ENCODE data around the gene NKD1.
A peak's percentile ranks its signal among the peaks of the same experiment; 100 is the strongest.

Gene NKD1

DNA sequence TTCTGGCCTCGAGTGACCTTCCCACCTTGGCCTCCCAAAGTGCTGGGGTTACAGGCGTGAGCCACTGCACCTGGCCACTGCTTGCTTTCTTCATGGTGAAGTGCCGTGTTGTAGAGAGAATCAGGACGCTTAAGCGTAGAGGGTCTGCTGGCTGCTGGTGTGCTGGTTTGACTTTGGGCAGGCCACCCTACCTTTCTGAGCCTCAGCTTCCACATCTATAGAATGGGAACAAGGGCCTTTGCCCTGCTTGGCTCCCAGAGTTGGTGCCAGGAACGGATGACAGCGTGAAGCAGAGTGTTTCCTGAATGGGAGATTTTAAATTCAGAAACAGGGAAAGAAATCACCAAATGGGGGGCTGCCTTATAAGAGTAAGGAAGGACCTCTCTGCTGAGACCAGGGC is 60.9 kb downstream of the NKD1 start:
- Histone ChIP-seq H3K27ac (replicated peaks; ENCODE audit: low read length) (no peak overlapping the region), H2BK12ac (ENCODE audit: low read length) (no peak overlapping the region), H3K18ac (ENCODE audit: low read length) (no peak overlapping the region), H3K4me3 (ENCODE audit: low read length in 2 of 2) (no peak overlapping the region), H2AK5ac (ENCODE audit: low read depth, low read length) (peak overlapping the region; percentile 9), H3K14ac (ENCODE audit: low read length) (no peak overlapping the region), H3K23ac (ENCODE audit: low read depth, low read length, poor library complexity) (no peak overlapping the region), H3K27me3 (ENCODE audit: control insufficient read depth in 3 of 3, insufficient read depth in 3 of 3, low read depth in 1 of 3, low read length in 3 of 3) (no peaks in the 10 kb centered on the region), H3K4ac (ENCODE audit: low read length) (no peak overlapping the region), H3K79me1 (ENCODE audit: low read depth, low read length) (no peaks in the 10 kb centered on the region), H3K4me1 (ENCODE audit: control insufficient read depth in 2 of 2, insufficient read depth in 1 of 2, low read depth in 1 of 2, low read length in 2 of 2) (peaks cover 0 to 20% of the 10 kb centered on the region in 2 donors), H3K9ac (ENCODE audit: low read depth, low read length, poor library complexity) (no peak overlapping the region), H2BK15ac (ENCODE audit: low read length) (no peak overlapping the region), H4K8ac (ENCODE audit: low read depth, low read length) (no peak overlapping the region), H2BK120ac (ENCODE audit: low read depth, low read length) (no peak overlapping the region), H4K91ac (ENCODE audit: low read depth, low read length, poor library complexity) (no peak overlapping the region), H2AFZ (ENCODE audit: low read length) (no peak overlapping the region), H3K36me3 (replicated peaks in 1 of 2; ENCODE audit: control insufficient read depth in 2 of 2, insufficient read depth in 2 of 2, low read length in 2 of 2) (no peaks in the 10 kb centered on the region), H2BK5ac (ENCODE audit: low read length) (no peak overlapping the region), H3K4me2 (ENCODE audit: insufficient read depth, low read length, poor library complexity, severe bottlenecking) (no peak overlapping the region), H3K9me3 (replicated peaks in 1 of 2; ENCODE audit: control insufficient read depth in 2 of 2, insufficient read depth in 1 of 2, low read depth in 1 of 2, low read length in 2 of 2) (no peaks in the 10 kb centered on the region)
- no CpG with 5 or more reads among the region's 7 CpGs for WGBS, 2 donors (ENCODE audit: extremely low coverage in 2 of 2, insufficient read length in 2 of 2, insufficient replicate concordance in 1 of 2)
- no peak for DNase-seq (ENCODE audit: low spot score)

DNA sequence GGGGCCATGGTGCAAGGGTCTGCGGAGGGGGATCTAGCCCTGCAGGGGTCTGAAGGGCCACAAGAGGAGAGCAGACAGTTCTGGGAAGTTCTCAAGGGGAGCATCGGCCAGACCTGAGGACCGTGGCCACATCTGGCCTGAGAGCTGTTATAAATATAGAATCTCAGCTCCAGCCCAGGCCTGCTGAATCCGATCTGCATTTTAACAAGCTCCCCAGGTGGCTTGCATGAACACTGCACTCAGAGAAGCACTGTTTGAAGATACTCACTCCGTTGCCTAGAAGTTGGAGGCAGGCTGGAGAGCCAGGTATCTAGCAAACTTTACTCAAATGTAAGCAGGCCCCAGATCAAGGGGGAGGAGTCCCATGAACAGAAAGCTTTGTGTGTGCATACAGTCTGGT is 61.3 kb downstream of the NKD1 start:
- Histone ChIP-seq H3K36me3 (replicated peaks in 1 of 2; ENCODE audit: control insufficient read depth in 2 of 2, insufficient read depth in 2 of 2, low read length in 2 of 2) (no peaks in the 10 kb centered on the region), H3K4me1 (ENCODE audit: control insufficient read depth in 2 of 2, insufficient read depth in 1 of 2, low read depth in 1 of 2, low read length in 2 of 2) (peaks cover 0 to 20% of the 10 kb centered on the region in 2 donors), H2BK120ac (ENCODE audit: low read depth, low read length) (no peak overlapping the region), H3K27me3 (ENCODE audit: control insufficient read depth in 3 of 3, insufficient read depth in 3 of 3, low read depth in 1 of 3, low read length in 3 of 3) (no peaks in the 10 kb centered on the region), H2BK5ac (ENCODE audit: low read length) (no peak overlapping the region), H2AFZ (ENCODE audit: low read length) (no peak overlapping the region), H3K18ac (ENCODE audit: low read length) (no peak overlapping the region), H2BK12ac (ENCODE audit: low read length) (no peak overlapping the region), H3K79me1 (ENCODE audit: low read depth, low read length) (no peaks in the 10 kb centered on the region), H3K4me3 (ENCODE audit: low read length in 2 of 2) (no peak overlapping the region), H3K4ac (ENCODE audit: low read length) (no peak overlapping the region), H2BK15ac (ENCODE audit: low read length) (no peak overlapping the region), H3K14ac (ENCODE audit: low read length) (no peak overlapping the region), H2AK5ac (ENCODE audit: low read depth, low read length) (no peak overlapping the region), H3K9ac (ENCODE audit: low read depth, low read length, poor library complexity) (no peak overlapping the region), H3K23ac (ENCODE audit: low read depth, low read length, poor library complexity) (no peak overlapping the region), H3K9me3 (replicated peaks in 1 of 2; ENCODE audit: control insufficient read depth in 2 of 2, insufficient read depth in 1 of 2, low read depth in 1 of 2, low read length in 2 of 2) (no peaks in the 10 kb centered on the region), H3K4me2 (ENCODE audit: insufficient read depth, low read length, poor library complexity, severe bottlenecking) (no peak overlapping the region), H4K8ac (ENCODE audit: low read depth, low read length) (no peak overlapping the region), H4K91ac (ENCODE audit: low read depth, low read length, poor library complexity) (no peak overlapping the region), H3K27ac (replicated peaks; ENCODE audit: low read length) (no peak overlapping the region)
- no peak for DNase-seq (ENCODE audit: low spot score)
- no CpG with 5 or more reads among the region's 5 CpGs for WGBS, 2 donors (ENCODE audit: extremely low coverage in 2 of 2, insufficient read length in 2 of 2, insufficient replicate concordance in 1 of 2)

DNA sequence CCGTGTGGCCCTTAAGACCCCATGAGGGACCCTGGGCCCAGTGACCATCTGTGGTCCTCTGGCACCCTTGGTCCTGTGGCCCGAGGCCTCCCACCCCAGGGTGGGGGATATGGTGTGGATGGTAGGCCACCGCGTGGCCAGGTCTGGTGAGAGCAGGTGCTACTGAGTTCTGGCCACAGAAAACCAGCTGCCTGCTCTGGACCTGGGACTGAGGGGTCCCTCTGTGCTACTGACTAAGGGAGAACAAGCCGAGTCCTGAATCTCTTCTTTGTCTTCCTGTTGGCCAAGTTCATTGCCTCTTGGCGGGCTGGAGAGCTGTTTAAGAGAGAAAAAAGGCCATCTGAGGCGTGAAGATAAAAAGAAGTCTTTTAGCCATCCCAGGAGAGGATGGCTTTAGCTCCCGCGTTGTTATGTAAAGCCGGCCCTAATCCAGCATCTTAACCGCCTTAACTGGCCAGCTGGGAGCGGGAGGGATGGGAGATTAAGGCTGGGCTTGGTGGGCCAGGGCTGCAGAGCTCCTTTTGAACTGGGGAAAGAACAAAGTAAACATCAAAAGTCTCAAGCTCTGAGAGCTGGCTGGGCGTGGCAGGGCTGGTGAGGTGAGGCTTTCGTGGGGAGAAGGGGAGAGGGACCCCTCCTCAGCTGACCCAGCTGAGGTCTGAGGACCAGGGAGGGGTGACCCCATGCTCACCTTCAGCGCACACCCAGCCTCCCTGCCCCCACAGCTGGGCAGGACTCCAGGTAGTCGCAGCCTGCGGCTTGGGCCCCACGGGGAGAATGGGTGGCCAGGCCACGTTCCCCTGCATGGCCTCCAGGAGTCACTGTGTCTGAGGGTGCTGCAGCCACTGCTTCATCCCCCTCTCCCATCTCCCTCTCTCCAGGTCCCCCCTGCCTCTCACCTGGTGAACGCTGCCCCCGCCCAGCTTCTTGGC is 62.4 kb downstream of the NKD1 start:
- Histone ChIP-seq H2BK5ac (ENCODE audit: low read length) (peak overlapping the region; percentile 20), H4K91ac (ENCODE audit: low read depth, low read length, poor library complexity) (no peak overlapping the region), H3K4me3 (ENCODE audit: low read length in 2 of 2) (no peak overlapping the region), H3K9ac (ENCODE audit: low read depth, low read length, poor library complexity) (no peak overlapping the region), H2BK120ac (ENCODE audit: low read depth, low read length) (no peak overlapping the region), H2AK5ac (ENCODE audit: low read depth, low read length) (no peak overlapping the region), H2BK12ac (ENCODE audit: low read length) (peak overlapping the region; percentile 44), H3K18ac (ENCODE audit: low read length) (peak overlapping the region; percentile 77), H3K4me2 (ENCODE audit: insufficient read depth, low read length, poor library complexity, severe bottlenecking) (no peak overlapping the region), H3K36me3 (replicated peaks in 1 of 2; ENCODE audit: control insufficient read depth in 2 of 2, insufficient read depth in 2 of 2, low read length in 2 of 2) (no peaks in the 10 kb centered on the region), H2BK15ac (ENCODE audit: low read length) (no peak overlapping the region), H3K9me3 (replicated peaks in 1 of 2; ENCODE audit: control insufficient read depth in 2 of 2, insufficient read depth in 1 of 2, low read depth in 1 of 2, low read length in 2 of 2) (no peaks in the 10 kb centered on the region), H3K27ac (replicated peaks; ENCODE audit: low read length) (no peak overlapping the region), H3K4me1 (ENCODE audit: control insufficient read depth in 2 of 2, insufficient read depth in 1 of 2, low read depth in 1 of 2, low read length in 2 of 2) (peaks cover 0 to 20% of the 10 kb centered on the region in 2 donors), H3K79me1 (ENCODE audit: low read depth, low read length) (no peaks in the 10 kb centered on the region), H3K14ac (ENCODE audit: low read length) (peak overlapping the region; percentile 42), H2AFZ (ENCODE audit: low read length) (no peak overlapping the region), H3K27me3 (ENCODE audit: control insufficient read depth in 3 of 3, insufficient read depth in 3 of 3, low read depth in 1 of 3, low read length in 3 of 3) (no peaks in the 10 kb centered on the region), H3K23ac (ENCODE audit: low read depth, low read length, poor library complexity) (no peak overlapping the region), H4K8ac (ENCODE audit: low read depth, low read length) (no peak overlapping the region), H3K4ac (ENCODE audit: low read length) (no peak overlapping the region)
- DNase-seq (ENCODE audit: low spot score) = peak; percentile 35
- WGBS, 2 donors (ENCODE audit: extremely low coverage in 2 of 2, insufficient read length in 2 of 2, insufficient replicate concordance in 1 of 2) = no CpG with 5 or more reads among the region's 21 CpGs

DNA sequence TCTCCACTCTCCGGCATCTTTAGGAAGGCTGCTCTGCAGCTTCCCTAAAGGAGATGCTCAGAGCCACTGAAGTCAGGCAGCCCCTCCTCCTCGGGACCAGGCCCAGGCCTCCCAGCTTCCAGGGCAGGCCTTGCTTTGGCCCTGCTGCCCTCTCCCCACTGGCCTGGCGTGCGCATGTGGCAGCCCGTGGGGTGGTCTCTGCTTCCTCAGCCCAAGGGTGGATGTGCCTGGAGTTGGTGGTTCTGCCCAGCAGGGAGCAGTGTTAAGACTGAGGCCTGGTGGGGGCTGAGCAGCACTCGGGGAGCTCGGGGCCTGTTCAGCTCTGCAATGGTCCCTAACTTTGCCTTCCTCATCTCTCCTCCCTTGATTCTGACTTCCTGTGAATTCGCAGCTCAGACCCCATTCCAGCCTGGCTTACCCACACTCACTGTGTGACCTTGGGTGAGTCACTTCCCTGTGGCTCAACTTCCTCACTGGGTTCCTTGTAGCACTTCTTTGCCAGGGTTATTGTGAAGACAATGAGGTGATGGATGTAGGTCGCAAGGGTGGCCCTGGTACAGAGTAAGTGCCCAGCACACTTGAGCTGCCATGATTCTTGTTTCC is 63.2 kb downstream of the NKD1 start:
- H3K4me1 ChIP-seq (ENCODE audit: control insufficient read depth in 2 of 2, insufficient read depth in 1 of 2, low read depth in 1 of 2, low read length in 2 of 2) = peaks cover 0 to 18% of the 10 kb centered on the region in 2 donors
- H2BK5ac ChIP-seq (ENCODE audit: low read length) = peak overlapping the region; percentile 20
- no CpG with 5 or more reads among the region's 9 CpGs for WGBS, 2 donors (ENCODE audit: extremely low coverage in 2 of 2, insufficient read length in 2 of 2, insufficient replicate concordance in 1 of 2)
- no peaks in the 10 kb centered on the region for H3K9me3 ChIP-seq (replicated peaks in 1 of 2; ENCODE audit: control insufficient read depth in 2 of 2, insufficient read depth in 1 of 2, low read depth in 1 of 2, low read length in 2 of 2)
- no peak overlapping the region for H2BK12ac ChIP-seq (ENCODE audit: low read length)
- peaks cover 0 to 4% of the 10 kb centered on the region in 2 donors for H3K36me3 ChIP-seq (replicated peaks in 1 of 2; ENCODE audit: control insufficient read depth in 2 of 2, insufficient read depth in 2 of 2, low read length in 2 of 2)
- H3K4me2 ChIP-seq (ENCODE audit: insufficient read depth, low read length, poor library complexity, severe bottlenecking) = no peak overlapping the region
- peak overlapping the region; percentile 24 for H3K18ac ChIP-seq (ENCODE audit: low read length)
- H2AFZ ChIP-seq (ENCODE audit: low read length) = no peak overlapping the region
- no peak overlapping the region for H3K4me3 ChIP-seq (ENCODE audit: low read length in 2 of 2)
- H3K79me1 ChIP-seq (ENCODE audit: low read depth, low read length) = no peaks in the 10 kb centered on the region
- no peak overlapping the region for H3K23ac ChIP-seq (ENCODE audit: low read depth, low read length, poor library complexity)
- peak overlapping the region; percentile 42 for H3K14ac ChIP-seq (ENCODE audit: low read length)
- H2BK15ac ChIP-seq (ENCODE audit: low read length) = no peak overlapping the region
- no peak overlapping the region for H3K27ac ChIP-seq (replicated peaks; ENCODE audit: low read length)
- no peak overlapping the region for H3K4ac ChIP-seq (ENCODE audit: low read length)
- H2AK5ac ChIP-seq (ENCODE audit: low read depth, low read length) = no peak overlapping the region
- no peak overlapping the region for H2BK120ac ChIP-seq (ENCODE audit: low read depth, low read length)
- no peak overlapping the region for H4K8ac ChIP-seq (ENCODE audit: low read depth, low read length)
- no peak overlapping the region for H4K91ac ChIP-seq (ENCODE audit: low read depth, low read length, poor library complexity)
- peak overlapping the region; percentile 38 for H3K9ac ChIP-seq (ENCODE audit: low read depth, low read length, poor library complexity)
- no peak for DNase-seq (ENCODE audit: low spot score)
- no peaks in the 10 kb centered on the region for H3K27me3 ChIP-seq (ENCODE audit: control insufficient read depth in 3 of 3, insufficient read depth in 3 of 3, low read depth in 1 of 3, low read length in 3 of 3)

Measured in neuronal stem cell (in vitro differentiated cells).